ENCODE results near the gene CLCA2. TPM values are rescaled to one million over a fixed set of nuclear protein-coding genes. Genes with fewer than 3 reads are reported as not detected.

Gene CLCA2
- total and polyA plus RNA-seq, 7 donors: 0.60 to 2.1 (median 0.60) TPM; not detected in 4

DNA sequence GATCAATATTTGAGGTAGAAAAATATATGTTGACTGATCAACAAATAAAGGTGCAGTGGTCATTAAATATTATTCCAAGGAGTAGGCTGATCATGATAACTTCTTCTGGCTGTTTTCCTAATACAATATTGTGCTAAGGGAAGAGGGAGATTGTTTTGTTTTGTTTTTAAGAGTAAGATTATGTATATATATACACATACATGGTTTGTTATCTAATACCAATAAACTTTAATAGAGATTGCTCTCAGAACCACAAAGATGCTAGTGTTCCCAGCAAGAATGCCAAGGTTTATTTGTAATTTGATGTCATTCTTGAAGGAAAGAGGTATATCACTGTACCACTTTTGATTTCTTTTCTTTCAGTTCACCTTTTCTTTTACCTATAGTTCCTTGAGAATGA, 10.1 kb downstream of the CLCA2 start:
- Histone ChIP-seq H3K9me3 (no peaks in the 10 kb centered on the region), H3K27me3 (no peaks in the 10 kb centered on the region), H3K36me3 (no peaks in the 10 kb centered on the region), H3K4me3 (no peak overlapping the region), H3K27ac (no peak overlapping the region), H3K4me1 (peaks cover 0 to 4% (median 0%) of the 10 kb centered on the region in 4 donors)
- TF ChIP-seq, protein P1, sequence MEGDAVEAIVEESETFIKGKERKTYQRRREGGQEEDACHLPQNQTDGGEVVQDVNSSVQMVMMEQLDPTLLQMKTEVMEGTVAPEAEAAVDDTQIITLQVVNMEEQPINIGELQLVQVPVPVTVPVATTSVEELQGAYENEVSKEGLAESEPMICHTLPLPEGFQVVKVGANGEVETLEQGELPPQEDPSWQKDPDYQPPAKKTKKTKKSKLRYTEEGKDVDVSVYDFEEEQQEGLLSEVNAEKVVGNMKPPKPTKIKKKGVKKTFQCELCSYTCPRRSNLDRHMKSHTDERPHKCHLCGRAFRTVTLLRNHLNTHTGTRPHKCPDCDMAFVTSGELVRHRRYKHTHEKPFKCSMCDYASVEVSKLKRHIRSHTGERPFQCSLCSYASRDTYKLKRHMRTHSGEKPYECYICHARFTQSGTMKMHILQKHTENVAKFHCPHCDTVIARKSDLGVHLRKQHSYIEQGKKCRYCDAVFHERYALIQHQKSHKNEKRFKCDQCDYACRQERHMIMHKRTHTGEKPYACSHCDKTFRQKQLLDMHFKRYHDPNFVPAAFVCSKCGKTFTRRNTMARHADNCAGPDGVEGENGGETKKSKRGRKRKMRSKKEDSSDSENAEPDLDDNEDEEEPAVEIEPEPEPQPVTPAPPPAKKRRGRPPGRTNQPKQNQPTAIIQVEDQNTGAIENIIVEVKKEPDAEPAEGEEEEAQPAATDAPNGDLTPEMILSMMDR (IDR thresholded peaks at IDR 0.05): no peak
- TF ChIP-seq POLR2A (IDR thresholded peaks at IDR 0.05): no peak
- no peak for TF ChIP-seq POLR2AphosphoS5 (IDR thresholded peaks at IDR 0.05)
- no peak for TF ChIP-seq EP300 (IDR thresholded peaks at IDR 0.05)
- intact Hi-C loops (cut with DNase I): no loop called here
- no peak for DNase-seq

DNA sequence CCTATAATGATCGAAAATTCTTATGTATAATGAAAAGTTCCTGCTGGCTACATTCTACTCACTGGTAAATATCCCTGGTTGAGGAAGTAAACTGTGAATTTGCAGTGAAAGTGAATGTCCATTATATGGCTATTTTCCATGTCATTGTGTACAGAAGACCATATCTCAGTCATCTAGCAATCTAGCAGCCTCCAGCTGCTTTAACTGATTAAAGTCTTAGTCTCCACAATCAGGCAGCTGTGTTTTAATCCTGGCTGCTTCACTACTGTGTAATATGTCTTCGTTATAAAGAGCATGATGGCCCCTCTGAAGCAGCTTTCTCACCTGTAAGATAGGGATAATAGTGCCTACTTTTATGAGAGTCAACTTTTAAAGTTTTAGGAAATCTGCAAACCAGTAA, 11.4 kb downstream of the CLCA2 start:
- intact Hi-C loops (cut with DNase I): no loop called here
- Histone ChIP-seq H3K27ac (no peak overlapping the region), H3K36me3 (no peaks in the 10 kb centered on the region), H3K9me3 (no peaks in the 10 kb centered on the region), H3K4me3 (no peak overlapping the region), H3K4me1 (peaks cover 0 to under 1% (median 0%) of the 10 kb centered on the region in 4 donors), H3K27me3 (no peaks in the 10 kb centered on the region)
- TF ChIP-seq, protein P1 (IDR thresholded peaks at IDR 0.05): no peak
- TF ChIP-seq POLR2A (IDR thresholded peaks at IDR 0.05): no peak
- no peak for TF ChIP-seq POLR2AphosphoS5 (IDR thresholded peaks at IDR 0.05)
- no peak for TF ChIP-seq EP300 (IDR thresholded peaks at IDR 0.05)
- WGBS, 2 donors: 26 to 31% methylated on average over 2 of the region's 2 CpGs
- DNase-seq: no peak

DNA sequence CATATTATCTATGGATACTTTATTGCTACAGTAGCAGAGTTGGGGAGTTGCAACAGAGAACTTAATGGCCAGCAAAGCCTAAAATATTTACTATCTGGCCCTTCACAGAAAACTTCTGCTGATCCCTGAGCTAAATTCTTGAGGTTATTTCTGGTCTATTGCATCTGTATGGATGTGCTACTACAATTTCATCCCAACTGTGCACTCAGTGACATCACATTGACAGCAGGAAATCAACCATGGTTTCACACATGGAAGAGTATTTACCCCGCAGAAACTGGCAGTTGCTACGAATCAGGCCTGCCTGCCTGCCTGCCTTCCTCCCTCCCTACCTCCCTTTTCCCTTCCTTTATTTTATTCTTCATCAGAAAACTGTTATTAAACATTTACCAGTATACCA, 12.1 kb downstream of the CLCA2 start:
- H3K4me3 ChIP-seq: no peak overlapping the region
- 58 to 78% methylated on average over 2 of the region's 2 CpGs for WGBS, 2 donors
- no peak for TF ChIP-seq EP300 (IDR thresholded peaks at IDR 0.05)
- no peak for TF ChIP-seq POLR2AphosphoS5 (IDR thresholded peaks at IDR 0.05)
- no peak for TF ChIP-seq POLR2A (IDR thresholded peaks at IDR 0.05)
- TF ChIP-seq, protein P1 (IDR thresholded peaks at IDR 0.05): no peak

DNA sequence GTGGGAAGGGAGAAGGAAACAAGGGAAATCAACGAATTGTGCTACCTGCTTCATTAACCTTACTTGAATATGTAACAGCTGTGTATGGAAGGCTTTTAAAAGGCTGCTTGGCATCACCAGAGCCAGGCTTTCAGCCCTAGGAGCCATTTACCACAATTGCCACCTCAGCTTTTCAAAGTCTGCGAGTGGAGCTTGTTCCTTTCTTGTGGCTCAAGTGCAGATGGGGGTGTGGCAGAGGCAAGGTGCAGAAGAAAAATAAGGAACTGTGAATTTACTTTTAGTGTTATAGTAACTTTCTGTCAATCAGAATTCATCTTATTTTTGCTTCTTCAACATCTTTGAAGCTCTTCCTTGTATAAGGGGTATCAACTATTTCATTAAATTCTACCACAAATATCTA, 17.6 kb downstream of the CLCA2 start:
- DNase-seq: no peak
- Histone ChIP-seq H3K27me3 (no peaks in the 10 kb centered on the region), H3K36me3 (no peaks in the 10 kb centered on the region), H3K4me3 (no peak overlapping the region), H3K27ac (no peak overlapping the region), H3K4me1 (no peaks in the 10 kb centered on the region), H3K9me3 (no peaks in the 10 kb centered on the region)
- intact Hi-C loops (cut with DNase I): no loop called here
- no peak for TF ChIP-seq EP300 (IDR thresholded peaks at IDR 0.05)
- TF ChIP-seq, protein P1 (IDR thresholded peaks at IDR 0.05): no peak
- no peak for TF ChIP-seq POLR2AphosphoS5 (IDR thresholded peaks at IDR 0.05)
- no peak for TF ChIP-seq POLR2A (IDR thresholded peaks at IDR 0.05)
- 23 to 35% methylated on average over 2 of the region's 2 CpGs for WGBS, 2 donors

More for the DNA sequence above, 12.1 kb downstream of the CLCA2 start:
- Histone ChIP-seq H3K4me1 (no peaks in the 10 kb centered on the region), H3K36me3 (no peaks in the 10 kb centered on the region), H3K9me3 (no peaks in the 10 kb centered on the region), H3K27me3 (no peaks in the 10 kb centered on the region), H3K27ac (no peak overlapping the region)
- no peak for DNase-seq
- intact Hi-C loops (cut with DNase I): no loop called here

DNA sequence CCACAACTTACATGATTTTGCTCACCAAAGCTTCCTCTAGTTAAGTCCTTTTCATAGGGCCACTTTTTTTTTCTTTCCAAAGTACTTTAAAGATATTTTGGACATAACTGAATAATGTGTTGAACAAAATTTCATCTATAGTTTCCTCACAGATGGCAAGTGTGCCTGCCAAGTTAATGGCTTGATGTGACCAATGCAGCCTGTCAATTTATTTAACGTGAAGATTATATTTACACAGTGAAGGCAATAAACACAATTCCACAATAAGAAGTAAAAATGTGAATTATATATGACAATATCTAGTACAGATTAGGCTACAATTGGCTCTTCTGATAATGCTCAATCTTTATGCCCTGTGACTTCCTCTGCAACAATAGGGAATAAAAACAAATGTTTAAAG, 18.0 kb downstream of the CLCA2 start:
- Histone ChIP-seq H3K27ac (no peak overlapping the region), H3K36me3 (no peaks in the 10 kb centered on the region), H3K27me3 (no peaks in the 10 kb centered on the region), H3K9me3 (no peaks in the 10 kb centered on the region), H3K4me1 (no peaks in the 10 kb centered on the region), H3K4me3 (no peak overlapping the region)
- intact Hi-C loops (cut with DNase I): no loop called here
- DNase-seq: no peak
- TF ChIP-seq POLR2A (IDR thresholded peaks at IDR 0.05) (no peak), EP300 (IDR thresholded peaks at IDR 0.05) (no peak), POLR2AphosphoS5 (IDR thresholded peaks at IDR 0.05) (no peak)
- TF ChIP-seq, protein P1 (IDR thresholded peaks at IDR 0.05): no peak
- 17 to 73% methylated on average over 1 of the region's 1 CpG for WGBS, 2 donors

All from sigmoid colon (tissue), 7 donors.